Measurements from ENCODE around the gene FAM83C. TPM values are rescaled to one million over a fixed set of nuclear protein-coding genes. Genes with fewer than 3 reads are reported as not detected.

Gene FAM83C
- total and polyA plus RNA-seq, 9 of the 15 experiments (the other 6 are each of a cell fraction or from before 2014, with no cell fraction given): not detected

- TF ChIP-seq ZBTB8A (IDR thresholded peaks at IDR 0.05; ENCODE audit: partially characterized antibody) (no peak), ZNF3 (CRISPR knock-in tag; IDR thresholded peaks at IDR 0.05) (no peak), ZNF316 (IDR thresholded peaks at IDR 0.05) (peak; percentile 89), RBFOX2 (IDR thresholded peaks at IDR 0.05; ENCODE audit: low read depth, low read length) (no peak), ELF2 (CRISPR knock-in tag; IDR thresholded peaks at IDR 0.05) (no peak), HOXB6 (CRISPR knock-in tag; IDR thresholded peaks at IDR 0.05; ENCODE audit: borderline replicate concordance) (no peak), NFE2 (IDR thresholded peaks at IDR 0.05; ENCODE audit: low read depth) (peak; percentile 71), TBP (optimal IDR thresholded peaks at IDR 0.05; ENCODE audit: low read depth, low read length) (no peak), TEAD1 (CRISPR knock-in tag; IDR thresholded peaks at IDR 0.05) (no peak), RBM14 (IDR thresholded peaks at IDR 0.05; ENCODE audit: borderline replicate concordance, insufficient read depth, low read depth, low read length) (no peak), L3MBTL2 (IDR thresholded peaks at IDR 0.05) (no peak), NRF1 (conservative IDR thresholded peaks at IDR 0.05 in 1 of 2, IDR thresholded peaks at IDR 0.05 in 1 of 2) (no peak), MTA2 (IDR thresholded peaks at IDR 0.05; ENCODE audit: low read depth) (no peak), USF1 (CRISPR knock-in tag; IDR thresholded peaks at IDR 0.05) (peak; percentile 88), PHB (CRISPR knock-in tag; IDR thresholded peaks at IDR 0.05) (no peak), RBM22 (IDR thresholded peaks at IDR 0.05; ENCODE audit: low read depth, low read length, poor library complexity, severe bottlenecking) (no peak), USF2 (CRISPR knock-in tag; IDR thresholded peaks at IDR 0.05) (peak; percentile 84), SRSF9 (IDR thresholded peaks at IDR 0.05; ENCODE audit: borderline replicate concordance, low read depth, low read length) (no peak), SMARCA4 (IDR thresholded peaks at IDR 0.05) (no peak), ZNF24 (IDR thresholded peaks at IDR 0.05) (no peak), CSDE1 (IDR thresholded peaks at IDR 0.05) (no peak), ELF1 (tag; IDR thresholded peaks at IDR 0.05) (no peak), RHOXF2B (CRISPR knock-in tag; conservative IDR thresholded peaks at IDR 0.05) (no peak), TBL1XR1 (IDR thresholded peaks at IDR 0.05; ENCODE audit: low read length in 2 of 2) (no peak), PRMT5 (CRISPR knock-in tag; IDR thresholded peaks at IDR 0.05) (no peak)
- TF ChIP-seq, protein P1, sequence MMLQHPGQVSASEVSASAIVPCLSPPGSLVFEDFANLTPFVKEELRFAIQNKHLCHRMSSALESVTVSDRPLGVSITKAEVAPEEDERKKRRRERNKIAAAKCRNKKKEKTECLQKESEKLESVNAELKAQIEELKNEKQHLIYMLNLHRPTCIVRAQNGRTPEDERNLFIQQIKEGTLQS (IDR thresholded peaks at IDR 0.05): peak; percentile 62
- TF ChIP-seq, protein P1 (CRISPR knock-in tag; conservative IDR thresholded peaks at IDR 0.05): no peak
- TF ChIP-seq, protein P2, sequence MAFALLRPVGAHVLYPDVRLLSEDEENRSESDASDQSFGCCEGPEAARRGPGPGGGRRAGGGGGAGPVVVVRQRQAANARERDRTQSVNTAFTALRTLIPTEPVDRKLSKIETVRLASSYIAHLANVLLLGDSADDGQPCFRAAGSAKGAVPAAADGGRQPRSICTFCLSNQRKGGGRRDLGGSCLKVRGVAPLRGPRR (CRISPR knock-in tag; IDR thresholded peaks at IDR 0.05): no peak
Observed at GRCh38 chr20:35311409-35311808, 19.2 kb upstream of the FAM83C start (continued).
